Umbilical cord (tissue), 2 donors: ENCODE data around the gene GIT2. TPM values are rescaled to one million over a fixed set of nuclear protein-coding genes. Genes with fewer than 3 reads are reported as not detected.
"Not testable (repeated sequence)": the region's sequence is repeated elsewhere in the genome, so short reads cannot be mapped to it uniquely, and the experiment has no call there.

ENCODE experiments used
- DNase-seq: peaks from one replicate; pipeline ENCODE4 v3.0.0-alpha.2; 2015; ENCODE audit warnings: low spot score
- total RNA-seq: library from RNA; depleted of rRNA; stranded (reverse); fragments of >200 nt; gene quantifications from one replicate; pipeline ENCODE4 v1.2.3, GENCODE V29; 2014; ENCODE audit warnings: low replicate concordance; ENCODE audit not compliant: insufficient read depth

The GIT2 gene
- total RNA-seq, 1 donor from 2014 or later, result 33.7 TPM

- DNase-seq, result no peak
Observed at GRCh38 chr12:109893261-109893995, 102.7 kb downstream of the GIT2 start.

GRCh38 chr12:109892748-109893147 lies 103.4 kb downstream of the GIT2 start:
- DNase-seq, result no peak

GRCh38 chr12:109892165-109892715 lies 103.9 kb downstream of the GIT2 start:
- no peak for DNase-seq

- not testable (repeated sequence) for DNase-seq
Observed at GRCh38 chr12:109891731-109892130, 104.4 kb downstream of the GIT2 start.

GRCh38 chr12:109890620-109891170 lies 105.5 kb downstream of the GIT2 start:
- no peak for DNase-seq

- DNase-seq, result no peak
Observed at GRCh38 chr12:109888179-109889020, 107.8 kb downstream of the GIT2 start.

GRCh38 chr12:109885616-109886015 lies 110.6 kb downstream of the GIT2 start:
- DNase-seq, result no peak

- no peak for DNase-seq
Observed at GRCh38 chr12:109883461-109883860, 112.7 kb downstream of the GIT2 start.

- no peak for DNase-seq
Observed at GRCh38 chr12:109881752-109882151, 114.4 kb downstream of the GIT2 start.

- peak; percentile 12 for DNase-seq
Observed at GRCh38 chr12:109880938-109881337, 115.2 kb downstream of the GIT2 start.

- peak; percentile 88 for DNase-seq
Observed at GRCh38 chr12:109880043-109880931, 115.9 kb downstream of the GIT2 start, which contains the start of gene GLTP. Gene GLTP, minus strand, starts transcription at chr12:109880541. Its CDS starts 167 bp downstream, at chr12:109880374.

Other genes starting within 250 kb of the GIT2 start
- 0.48 TPM for gene TRPV4, start 163.0 kb downstream of the GIT2 start, total RNA-seq
- gene GLTP, start 115.8 kb downstream of the GIT2 start, total RNA-seq, result 30.6 TPM
- gene TCHP, start 96.1 kb downstream of the GIT2 start, total RNA-seq, result 22.6 TPM
- gene ANKRD13A, start 3.1 kb upstream of the GIT2 start, total RNA-seq, result 58.3 TPM
- gene C12orf76, start 52.2 kb upstream of the GIT2 start, total RNA-seq, result 28.6 TPM
- gene IFT81, start 128.0 kb upstream of the GIT2 start, total RNA-seq, result 34.9 TPM